ENCODE measurements around the gene ATP5F1D. TPM values are rescaled to one million over a fixed set of nuclear protein-coding genes. Genes with fewer than 3 reads are reported as not detected.

The ATP5F1D gene
- total and polyA plus RNA-seq, 2 of the 8 experiments (the other 6 are each of a cell fraction or from before 2014, with no cell fraction given), result 174 to 249 TPM

- H3K56ac ChIP-seq (replicated peaks; ENCODE audit: insufficient read length, low read depth, low read length), result no peak overlapping the region
- H4K5ac ChIP-seq (ENCODE audit: insufficient read length, low read depth, low read length), result no peak overlapping the region
- no peaks in the 10 kb centered on the region for H3K79me2 ChIP-seq (ENCODE audit: control insufficient read depth in 1 of 2, insufficient read depth in 2 of 2, low read length in 2 of 2)
- no peak overlapping the region for H3K27ac ChIP-seq (ENCODE audit: low read depth, low read length)
- H3K18ac ChIP-seq (ENCODE audit: extremely low read depth, low read length), result no peak overlapping the region
- no peak overlapping the region for H3K9ac ChIP-seq (replicated peaks in 1 of 4; ENCODE audit: extremely low read depth in 1 of 4, low read depth in 3 of 4, low read length in 3 of 4)
- no peak overlapping the region; the same call in 1 of the 2 replicates for H4K8ac ChIP-seq (ENCODE audit: extremely low read depth, insufficient read depth, low read length)
- no peak overlapping the region for H3K4me3 ChIP-seq (ENCODE audit: extremely low read depth in 1 of 4, insufficient read depth in 2 of 4, low read depth in 3 of 4, low read length in 4 of 4)
- no peak overlapping the region for H2BK120ac ChIP-seq (replicated peaks; ENCODE audit: low read depth, low read length)
- 94% methylated on average over 17 of the region's 17 CpGs; no CpG with 5 or more reads in 1 of the 2 experiments for WGBS, 2 experiments (ENCODE audit: extremely low coverage in 1 of 2, insufficient coverage in 1 of 2, insufficient read length in 1 of 2, insufficient replicate concordance in 2 of 2, low coverage in 1 of 2, low lambda C conversion rate in 2 of 2, missing lambda C conversion rate in 1 of 2)
- no peak for FAIRE-seq
- H4K91ac ChIP-seq (replicated peaks; ENCODE audit: insufficient read length, low read length), result no peak overlapping the region
- ChIA-PET CTCF (ENCODE audit: partially characterized antibody) (interaction anchor here (0.8 to 1.5 kb wide), 2 partner anchors 13 to 24 kb away, joined by 3 to 4 read pairs; no protein-coding TSS in a partner anchor), POLR2A (ENCODE audit: partially characterized antibody) (interaction anchor here (0.6 to 1.4 kb wide), 4 partner anchors 9 to 23 kb away, joined by 3 to 4 read pairs (median 4); partner anchors contain the start of gene CIRBP)
- H3K4ac ChIP-seq (replicated peaks; ENCODE audit: insufficient read length, low read depth, low read length), result no peak overlapping the region
- no peak overlapping the region for H2BK15ac ChIP-seq (ENCODE audit: low read length)
- H3K4me1 ChIP-seq (replicated peaks in 1 of 4; ENCODE audit: control insufficient read depth in 3 of 4, insufficient read depth in 4 of 4, low read length in 3 of 4), result peaks cover 0 to 7% (median under 1%) of the 10 kb centered on the region in 4 experiments; a peak in 4 of 7 replicates
- H3K14ac ChIP-seq (ENCODE audit: insufficient read length), result no peak overlapping the region
- peaks cover 7 to 8% of the 10 kb centered on the region in 2 experiments for H4K20me1 ChIP-seq (replicated peaks in 1 of 2; ENCODE audit: control insufficient read depth in 1 of 2, insufficient read depth in 2 of 2, low read length in 2 of 2)
- H3K23me2 ChIP-seq (ENCODE audit: low read depth, low read length), result peaks cover 2% of the 10 kb centered on the region; the same call in 1 of the 2 replicates
- H3K27me3 ChIP-seq (replicated peaks in 1 of 4; ENCODE audit: control insufficient read depth in 3 of 4, extremely low read depth in 1 of 4, insufficient read depth in 3 of 4, low read length in 3 of 4), result peaks cover 0 to 2% (median 1%) of the 10 kb centered on the region in 4 experiments; a peak in 2 of 7 replicates
- no peak overlapping the region for H2BK5ac ChIP-seq (ENCODE audit: low read depth, low read length)
- H3K79me1 ChIP-seq (ENCODE audit: low read depth, low read length), result peaks cover 2% of the 10 kb centered on the region; the same call in 1 of the 2 replicates
- H2AFZ ChIP-seq (ENCODE audit: low read length), result no peak overlapping the region
- H2BK12ac ChIP-seq (ENCODE audit: low read depth, low read length), result no peak overlapping the region
- no peaks in the 10 kb centered on the region for H3K9me3 ChIP-seq (ENCODE audit: insufficient read depth in 2 of 2, low read depth in 1 of 2, low read length in 1 of 2)
- H3K36me3 ChIP-seq (ENCODE audit: control insufficient read depth in 2 of 4, insufficient read depth in 4 of 4, low read length in 3 of 4), result no peaks in the 10 kb centered on the region
- no peak overlapping the region for H2BK20ac ChIP-seq (ENCODE audit: low read length)
- DNase-seq (ENCODE audit: low read depth in 1 of 2, low spot score in 2 of 2), result no peak
- no peak overlapping the region; the same call in 1 of the 2 replicates for H2AK5ac ChIP-seq (ENCODE audit: low read depth, low read length)
- H3K4me2 ChIP-seq (ENCODE audit: insufficient read depth in 1 of 2, low read depth in 2 of 2, low read length in 2 of 2), result no peak overlapping the region
- H3K23ac ChIP-seq (ENCODE audit: insufficient read length), result no peak overlapping the region
- no peak for TF ChIP-seq ATF2 (IDR thresholded peaks at IDR 0.05; ENCODE audit: low read length)
- no peak for TF ChIP-seq TAF1 (IDR thresholded peaks at IDR 0.05; ENCODE audit: low read depth, low read length)
- TF ChIP-seq CEBPB (IDR thresholded peaks at IDR 0.05; ENCODE audit: low read depth, low read length), result no peak
- no peak for TF ChIP-seq CHD1 (IDR thresholded peaks at IDR 0.05; ENCODE audit: low read depth, low read length)
- no peak for TF ChIP-seq SP4 (IDR thresholded peaks at IDR 0.05; ENCODE audit: low read length)
Measured at GRCh38 chr19:1292419-1293151, 51.0 kb downstream of the ATP5F1D start.

Measured in H1 (cell line).